Measurements from ENCODE around the gene DENND11. TPM values are rescaled to one million over a fixed set of nuclear protein-coding genes. Genes with fewer than 3 reads are reported as not detected.

The DENND11 gene
- total RNA-seq, 2 donors from 2014 or later = 18.1 to 18.9 TPM

DNA sequence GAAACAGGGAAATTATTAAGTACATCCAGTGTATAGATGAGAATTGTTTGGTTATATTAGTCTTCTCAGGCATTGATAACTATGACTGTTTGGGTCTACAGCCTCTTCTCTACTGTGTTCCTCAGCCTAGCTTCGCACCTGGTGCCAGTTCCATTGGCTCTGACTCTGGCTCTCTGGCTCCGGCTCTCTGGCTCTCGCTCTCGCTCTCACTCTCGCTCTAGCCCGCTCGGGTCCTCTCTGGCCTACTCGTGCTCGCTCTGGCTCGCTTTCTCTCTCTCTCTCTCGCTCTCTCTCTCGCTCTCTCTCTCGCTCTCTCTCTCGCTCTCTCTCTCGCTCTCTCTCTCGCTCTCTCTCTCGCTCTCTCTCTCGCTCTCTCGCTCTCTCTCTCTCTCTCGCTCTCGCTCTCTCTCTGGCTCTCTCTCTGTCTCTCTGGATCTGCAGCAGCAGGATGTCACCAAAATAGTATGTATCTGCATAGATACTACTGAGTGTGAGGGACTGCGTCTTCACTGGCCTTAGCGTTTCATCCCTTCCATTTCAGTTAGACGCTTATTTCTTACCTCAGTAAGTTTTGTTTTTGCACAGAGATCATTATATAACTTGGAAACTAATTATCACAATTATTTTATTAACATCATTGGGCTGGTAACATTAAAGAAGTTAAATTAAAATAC is 29.6 kb upstream of the DENND11 start:
- Histone ChIP-seq H3K36me3 (no peaks in the 10 kb centered on the region), H3K27me3 (replicated peaks; ENCODE audit: insufficient read depth) (no peaks in the 10 kb centered on the region), H3K4me1 (replicated peaks) (no peaks in the 10 kb centered on the region), H3K9me3 (no peaks in the 10 kb centered on the region), H3K27ac (no peak overlapping the region), H3K4me3 (no peak overlapping the region)
- no peak for TF ChIP-seq POLR2AphosphoS5 (IDR thresholded peaks at IDR 0.05)
- TF ChIP-seq, protein P1, sequence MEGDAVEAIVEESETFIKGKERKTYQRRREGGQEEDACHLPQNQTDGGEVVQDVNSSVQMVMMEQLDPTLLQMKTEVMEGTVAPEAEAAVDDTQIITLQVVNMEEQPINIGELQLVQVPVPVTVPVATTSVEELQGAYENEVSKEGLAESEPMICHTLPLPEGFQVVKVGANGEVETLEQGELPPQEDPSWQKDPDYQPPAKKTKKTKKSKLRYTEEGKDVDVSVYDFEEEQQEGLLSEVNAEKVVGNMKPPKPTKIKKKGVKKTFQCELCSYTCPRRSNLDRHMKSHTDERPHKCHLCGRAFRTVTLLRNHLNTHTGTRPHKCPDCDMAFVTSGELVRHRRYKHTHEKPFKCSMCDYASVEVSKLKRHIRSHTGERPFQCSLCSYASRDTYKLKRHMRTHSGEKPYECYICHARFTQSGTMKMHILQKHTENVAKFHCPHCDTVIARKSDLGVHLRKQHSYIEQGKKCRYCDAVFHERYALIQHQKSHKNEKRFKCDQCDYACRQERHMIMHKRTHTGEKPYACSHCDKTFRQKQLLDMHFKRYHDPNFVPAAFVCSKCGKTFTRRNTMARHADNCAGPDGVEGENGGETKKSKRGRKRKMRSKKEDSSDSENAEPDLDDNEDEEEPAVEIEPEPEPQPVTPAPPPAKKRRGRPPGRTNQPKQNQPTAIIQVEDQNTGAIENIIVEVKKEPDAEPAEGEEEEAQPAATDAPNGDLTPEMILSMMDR (IDR thresholded peaks at IDR 0.05) = no peak
- intact Hi-C loops (cut with DNase I) = no loop called here
- WGBS = 86% methylated on average over 20 of the region's 24 CpGs
- DNase-seq (ENCODE audit: low spot score) = no peak

DNA sequence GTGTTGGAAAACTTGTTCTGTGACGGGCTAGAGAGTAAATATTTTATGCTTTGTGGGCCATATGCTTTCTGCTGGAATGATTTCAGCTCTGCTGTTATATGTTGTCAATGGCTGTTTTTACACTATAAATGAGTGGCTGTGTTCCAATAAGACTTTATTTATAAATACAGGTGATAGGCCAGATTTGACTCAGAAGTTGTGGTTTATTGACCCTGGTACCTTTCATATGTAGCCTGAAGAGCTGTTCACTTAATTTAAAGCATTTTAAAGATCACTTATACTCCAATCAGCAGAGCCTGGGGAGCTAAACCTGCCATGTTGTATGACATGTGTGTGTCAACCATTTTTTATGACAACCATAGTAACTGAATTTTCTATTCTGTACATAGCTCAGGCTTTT is 27.1 kb upstream of the DENND11 start:
- intact Hi-C loops (cut with DNase I) = no loop called here
- no peak overlapping the region for H3K4me3 ChIP-seq
- H3K9me3 ChIP-seq = no peaks in the 10 kb centered on the region
- WGBS = 84% methylated on average over 1 of the region's 1 CpG
- H3K27ac ChIP-seq = no peak overlapping the region
- no peak for TF ChIP-seq POLR2AphosphoS5 (IDR thresholded peaks at IDR 0.05)
- TF ChIP-seq, protein P1 (IDR thresholded peaks at IDR 0.05) = no peak
- no peak for TF ChIP-seq POLR2A (IDR thresholded peaks at IDR 0.05)
- H3K27me3 ChIP-seq (replicated peaks; ENCODE audit: insufficient read depth) = no peaks in the 10 kb centered on the region
- no peaks in the 10 kb centered on the region for H3K4me1 ChIP-seq (replicated peaks)
- H3K36me3 ChIP-seq = no peaks in the 10 kb centered on the region
- no peak for DNase-seq (ENCODE audit: low spot score)

DNA sequence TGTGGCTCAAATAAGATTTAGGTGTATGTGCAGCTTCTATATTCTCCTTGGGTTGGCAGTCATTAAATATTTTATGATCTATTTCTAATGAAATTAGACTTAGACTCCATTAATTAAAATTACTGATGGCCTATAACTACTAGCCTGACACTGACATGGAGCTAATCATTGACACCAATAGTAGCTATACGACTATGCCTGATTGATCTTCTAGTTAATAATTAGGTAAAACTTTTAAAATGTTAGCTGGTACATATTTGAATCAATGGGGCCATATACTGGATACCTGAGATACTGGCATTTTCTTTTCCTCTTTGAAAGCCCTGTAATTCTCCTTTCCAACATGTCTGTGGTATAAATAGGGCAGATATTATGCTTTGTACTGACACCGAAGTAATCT is 20.6 kb upstream of the DENND11 start:
- Histone ChIP-seq H3K4me3 (no peak overlapping the region), H3K27me3 (replicated peaks; ENCODE audit: insufficient read depth) (no peaks in the 10 kb centered on the region), H3K36me3 (no peaks in the 10 kb centered on the region), H3K9me3 (no peaks in the 10 kb centered on the region), H3K27ac (no peak overlapping the region), H3K4me1 (replicated peaks) (no peaks in the 10 kb centered on the region)
- TF ChIP-seq, protein P1 (IDR thresholded peaks at IDR 0.05) = no peak
- no peak for TF ChIP-seq POLR2AphosphoS5 (IDR thresholded peaks at IDR 0.05)
- no peak for TF ChIP-seq POLR2A (IDR thresholded peaks at IDR 0.05)
- intact Hi-C loops (cut with DNase I) = no loop called here
- no peak for DNase-seq (ENCODE audit: low spot score)
- WGBS = 81% methylated on average over 2 of the region's 2 CpGs

DNA sequence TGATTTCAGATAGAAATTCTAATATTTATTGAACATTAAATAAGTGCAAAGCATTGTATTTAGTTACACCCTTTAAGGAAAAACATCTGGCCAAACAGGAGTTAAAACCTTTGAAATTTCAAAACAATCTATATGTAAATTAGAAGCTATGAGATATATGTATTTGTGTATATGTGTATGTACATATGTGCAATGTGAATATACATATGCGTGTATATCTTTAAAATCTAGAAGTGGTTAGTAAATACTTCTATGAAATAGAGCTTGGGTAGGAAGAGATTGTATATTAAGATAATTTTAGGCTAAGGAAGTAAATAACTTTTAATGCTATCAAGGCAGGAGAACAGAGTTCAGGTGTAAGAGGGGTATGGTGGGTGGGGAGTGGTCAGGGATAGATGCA is 15.5 kb upstream of the DENND11 start:
- Histone ChIP-seq H3K9me3 (no peaks in the 10 kb centered on the region), H3K36me3 (no peaks in the 10 kb centered on the region), H3K27me3 (replicated peaks; ENCODE audit: insufficient read depth) (no peaks in the 10 kb centered on the region), H3K27ac (no peak overlapping the region), H3K4me1 (replicated peaks) (no peaks in the 10 kb centered on the region), H3K4me3 (no peak overlapping the region)
- TF ChIP-seq, protein P1 (IDR thresholded peaks at IDR 0.05) = no peak
- TF ChIP-seq POLR2A (IDR thresholded peaks at IDR 0.05) (no peak), POLR2AphosphoS5 (IDR thresholded peaks at IDR 0.05) (no peak)
- DNase-seq (ENCODE audit: low spot score) = no peak
- 87% methylated on average over 1 of the region's 1 CpG for WGBS
- intact Hi-C loops (cut with DNase I) = no loop called here
